Type B pancreatic cell (in vitro differentiated cells): ENCODE results near the gene ASIC4. TPM values are rescaled to one million over a fixed set of nuclear protein-coding genes. Genes with fewer than 3 reads are reported as not detected.

Experiments
- DNase-seq: peaks from one replicate; pipeline ENCODE4 v3.0.0; 2021; ENCODE audit warnings: mixed read lengths; ENCODE audit not compliant: unreplicated experiment; ENCODE audit errors: extremely low spot score
- H3K27ac Mint-ChIP-seq: 2 replicates; pipeline ENCODE4 v1.8.0; 2021; ENCODE audit warnings: mild to moderate bottlenecking, mixed read lengths
- H3K27me3 Mint-ChIP-seq: 2 replicates; pipeline ENCODE4 v1.8.0; 2021; ENCODE audit warnings: mixed read lengths
- H3K36me3 Mint-ChIP-seq: 2 replicates; pipeline ENCODE4 v1.8.0; 2021; ENCODE audit warnings: mixed read lengths
- H3K4me1 Mint-ChIP-seq: one replicate; pipeline ENCODE4 v1.8.0; 2021; ENCODE audit warnings: mixed read lengths; ENCODE audit not compliant: unreplicated experiment
- H3K4me3 Mint-ChIP-seq: 2 replicates; pipeline ENCODE4 v1.8.0; 2021; ENCODE audit warnings: mild to moderate bottlenecking, mixed read lengths
- H3K9me3 Mint-ChIP-seq: 2 replicates; pipeline ENCODE4 v1.8.0; 2021; ENCODE audit warnings: mixed read lengths
- CTCF ChIP-seq: fragments of 200-600 bp; sonication (generic); conservative IDR thresholded peaks from 2 replicates; pipeline ENCODE4 v1.5.0; 2021; ENCODE audit warnings: antibody characterized with exemption, mild to moderate bottlenecking
- total RNA-seq: library from RNA; stranded (reverse); gene quantifications from 2 replicates; pipeline ENCODE4 v1.2.1, GENCODE V29; 2021; ENCODE audit warnings: low replicate concordance

The ASIC4 gene
- total RNA-seq, 1 donor from 2014 or later: 0.99 TPM

DNA sequence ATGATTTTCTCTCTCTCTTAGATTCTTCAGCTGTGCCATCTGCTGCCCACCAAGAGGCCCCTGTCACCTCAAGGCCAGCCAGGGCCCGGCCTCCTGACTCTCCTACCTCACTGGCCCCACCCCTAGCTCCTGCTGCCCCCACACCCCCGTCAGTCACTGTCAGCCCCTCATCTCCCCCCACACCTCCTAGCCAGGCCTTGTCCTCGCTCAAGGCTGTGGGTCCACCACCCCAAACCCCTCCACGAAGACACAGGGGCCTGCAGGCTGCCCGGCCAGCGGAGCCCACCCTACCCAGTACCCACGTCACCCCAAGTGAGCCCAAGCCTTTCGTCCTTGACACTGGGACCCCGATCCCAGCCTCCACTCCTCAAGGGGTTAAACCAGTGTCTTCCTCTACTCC is 25.0 kb upstream of the ASIC4 start:
- Mint-ChIP-seq H3K4me1 (peaks cover 19% of the 10 kb centered on the region), H3K4me3 (no peak overlapping the region), H3K9me3 (no peaks in the 10 kb centered on the region), H3K27me3 (peaks cover 61% of the 10 kb centered on the region), H3K27ac (no peak overlapping the region), H3K36me3 (no peaks in the 10 kb centered on the region)
- TF ChIP-seq CTCF: no peak
- no peak for DNase-seq

GRCh38 chr2:219490186-219490585 is 24.1 kb upstream of the ASIC4 start:
- H3K36me3 Mint-ChIP-seq: no peaks in the 10 kb centered on the region
- DNase-seq: no peak

GRCh38 chr2:219490600-219491130 is 23.6 kb upstream of the ASIC4 start:
- Mint-ChIP-seq H3K36me3 (no peaks in the 10 kb centered on the region), H3K9me3 (no peaks in the 10 kb centered on the region), H3K4me3 (no peak overlapping the region), H3K27ac (no peak overlapping the region), H3K27me3 (peaks cover 66% of the 10 kb centered on the region), H3K4me1 (peaks cover 23% of the 10 kb centered on the region)
- DNase-seq: no peak
- TF ChIP-seq CTCF: no peak

More at GRCh38 chr2:219490186-219490585, 24.1 kb upstream of the ASIC4 start:
- peak; percentile 33 for TF ChIP-seq CTCF
- no peak overlapping the region for H3K27ac Mint-ChIP-seq
- no peaks in the 10 kb centered on the region for H3K9me3 Mint-ChIP-seq
- no peak overlapping the region for H3K4me3 Mint-ChIP-seq
- peaks cover 20% of the 10 kb centered on the region for H3K4me1 Mint-ChIP-seq
- H3K27me3 Mint-ChIP-seq: peaks cover 66% of the 10 kb centered on the region

DNA sequence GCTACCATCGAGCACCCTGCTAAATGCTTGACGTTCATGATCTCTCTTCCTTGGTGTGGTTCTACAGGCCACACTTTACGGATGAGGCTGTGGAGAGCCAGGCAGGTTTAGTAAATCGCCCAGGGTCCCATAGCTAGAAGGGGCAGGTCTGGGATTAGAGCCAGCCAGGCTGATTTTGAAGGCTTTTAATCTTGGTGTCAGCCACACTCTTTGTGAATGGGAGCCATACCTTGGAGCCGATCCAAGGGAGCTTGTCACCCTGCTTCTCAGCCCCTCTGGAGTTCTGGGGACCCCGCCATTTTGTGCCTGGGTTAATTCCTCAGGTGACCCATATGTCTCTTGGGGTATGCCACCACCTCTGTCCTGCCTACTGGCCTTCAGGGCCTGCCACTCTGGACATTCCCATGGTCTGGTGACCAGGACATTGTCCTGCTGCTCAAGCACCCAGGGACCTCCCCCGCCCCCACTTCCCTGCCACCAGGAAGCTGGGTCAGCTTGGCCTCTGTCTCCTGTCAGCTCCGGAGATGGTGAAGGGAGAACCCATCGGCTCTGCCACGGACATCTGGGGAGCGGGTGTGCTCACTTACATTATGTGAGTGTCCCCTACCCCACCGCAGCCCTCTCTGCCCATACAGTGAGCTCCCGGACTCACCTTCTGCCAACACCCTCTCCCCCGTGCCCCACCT is 22.9 kb upstream of the ASIC4 start:
- no peak for DNase-seq
- no peak overlapping the region for H3K4me3 Mint-ChIP-seq

DNA sequence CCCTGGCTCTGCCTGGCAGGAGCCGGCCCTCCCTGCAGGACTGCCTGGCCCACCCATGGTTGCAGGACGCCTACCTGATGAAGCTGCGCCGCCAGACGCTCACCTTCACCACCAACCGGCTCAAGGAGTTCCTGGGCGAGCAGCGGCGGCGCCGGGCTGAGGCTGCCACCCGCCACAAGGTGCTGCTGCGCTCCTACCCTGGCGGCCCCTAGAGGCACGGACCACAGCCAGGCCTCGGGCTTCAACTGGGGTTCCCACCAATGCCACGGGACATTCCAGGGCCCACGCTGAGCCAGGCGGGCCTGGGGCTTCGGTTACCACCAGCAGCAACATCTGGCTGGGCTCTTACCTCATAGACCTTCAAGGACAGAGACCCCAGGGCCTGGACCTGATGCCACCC is 21.7 kb upstream of the ASIC4 start:
- DNase-seq: no peak
- no peak for TF ChIP-seq CTCF
- peaks cover 9% of the 10 kb centered on the region for H3K4me1 Mint-ChIP-seq
- no peaks in the 10 kb centered on the region for H3K9me3 Mint-ChIP-seq
- H3K27me3 Mint-ChIP-seq: peaks cover 63% of the 10 kb centered on the region
- no peaks in the 10 kb centered on the region for H3K36me3 Mint-ChIP-seq
- H3K27ac Mint-ChIP-seq: no peak overlapping the region
- no peak overlapping the region for H3K4me3 Mint-ChIP-seq

More for the DNA sequence above, 22.9 kb upstream of the ASIC4 start:
- no peak for TF ChIP-seq CTCF
- no peaks in the 10 kb centered on the region for H3K9me3 Mint-ChIP-seq
- no peak overlapping the region for H3K27ac Mint-ChIP-seq
- H3K27me3 Mint-ChIP-seq: peaks cover 64% of the 10 kb centered on the region
- H3K36me3 Mint-ChIP-seq: no peaks in the 10 kb centered on the region
- H3K4me1 Mint-ChIP-seq: peaks cover 17% of the 10 kb centered on the region
